Measurements from ENCODE around the gene RIOK1. TPM values are rescaled to one million over a fixed set of nuclear protein-coding genes. Genes with fewer than 3 reads are reported as not detected.

Gene RIOK1
- total and polyA plus RNA-seq, 2 of the 13 experiments (the other 11 are each of a cell fraction or from before 2014, with no cell fraction given): 9.4 to 37.8 TPM

DNA sequence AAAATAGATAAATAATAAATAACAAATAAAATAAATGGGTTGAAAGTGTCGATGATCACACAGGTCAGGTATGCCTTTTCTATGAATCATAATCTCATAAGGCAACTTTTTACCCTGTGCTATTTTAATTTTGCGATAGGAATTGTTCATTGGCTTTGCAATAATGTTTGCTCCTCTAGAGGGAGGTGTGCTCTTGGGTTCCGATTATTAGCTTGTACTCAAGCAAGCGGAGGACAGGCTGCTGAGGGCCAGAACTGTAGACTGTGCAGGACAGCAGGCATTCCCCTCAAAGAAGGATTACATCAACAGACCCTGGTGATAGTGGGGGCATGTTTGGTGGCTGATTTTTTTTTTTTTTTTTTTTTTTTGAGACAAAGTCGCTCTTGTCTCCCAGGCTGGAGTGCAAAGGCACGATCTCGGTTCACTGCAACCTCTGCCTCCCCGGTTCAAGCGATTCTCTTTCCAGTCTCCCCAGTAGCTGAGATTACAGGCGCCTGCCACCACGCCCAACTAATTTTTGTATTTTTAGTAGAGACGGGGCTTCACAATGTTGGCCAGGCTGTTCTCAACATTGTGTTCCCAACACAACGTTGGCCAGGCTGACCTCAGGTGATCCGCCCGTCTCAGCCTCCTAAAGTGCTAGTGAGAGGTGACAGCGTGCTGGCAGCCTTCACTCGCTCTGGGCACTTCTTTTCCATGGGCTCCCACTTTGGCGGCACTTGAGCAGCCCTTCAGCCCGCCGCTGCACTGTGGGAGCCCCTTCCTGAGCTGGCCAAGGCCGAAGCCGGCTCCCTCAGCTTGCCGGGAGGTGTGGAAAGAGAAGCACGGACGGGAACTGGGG is 35.6 kb downstream of the RIOK1 start (continued):
- TF ChIP-seq, protein P1, sequence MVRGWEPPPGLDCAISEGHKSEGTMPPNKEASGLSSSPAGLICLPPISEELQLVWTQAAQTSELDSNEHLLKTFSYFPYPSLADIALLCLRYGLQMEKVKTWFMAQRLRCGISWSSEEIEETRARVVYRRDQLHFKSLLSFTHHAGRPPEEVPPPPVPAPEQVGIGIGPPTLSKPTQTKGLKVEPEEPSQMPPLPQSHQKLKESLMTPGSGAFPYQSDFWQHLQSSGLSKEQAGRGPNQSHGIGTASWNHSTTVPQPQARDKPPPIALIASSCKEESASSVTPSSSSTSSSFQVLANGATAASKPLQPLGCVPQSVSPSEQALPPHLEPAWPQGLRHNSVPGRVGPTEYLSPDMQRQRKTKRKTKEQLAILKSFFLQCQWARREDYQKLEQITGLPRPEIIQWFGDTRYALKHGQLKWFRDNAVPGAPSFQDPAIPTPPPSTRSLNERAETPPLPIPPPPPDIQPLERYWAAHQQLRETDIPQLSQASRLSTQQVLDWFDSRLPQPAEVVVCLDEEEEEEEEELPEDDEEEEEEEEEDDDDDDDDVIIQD (CRISPR knock-in tag; IDR thresholded peaks at IDR 0.05; ENCODE audit: low read depth): peak; percentile 50; the same call in 1 of the 2 replicates
- TF ChIP-seq MIER2 (CRISPR knock-in tag; IDR thresholded peaks at IDR 0.05) (peak; percentile 10; the same call in 1 of the 2 replicates), SMARCC2 (IDR thresholded peaks at IDR 0.05) (no peak), GATAD1 (CRISPR knock-in tag; IDR thresholded peaks at IDR 0.05) (0 out of 2 replicates have a peak, but pooled peaks have one; percentile 19), ZBTB7A (CRISPR knock-in tag; IDR thresholded peaks at IDR 0.05) (no peak), ZNF746 (CRISPR knock-in tag; IDR thresholded peaks at IDR 0.05) (no peak), CEBPG (CRISPR knock-in tag; IDR thresholded peaks at IDR 0.05) (peak; percentile 51; the same call in 1 of the 2 replicates), ZNF264 (CRISPR knock-in tag; IDR thresholded peaks at IDR 0.05) (no peak), SIN3A (IDR thresholded peaks at IDR 0.05; ENCODE audit: borderline replicate concordance, low read depth, low read length) (no peak), THAP11 (CRISPR knock-in tag; IDR thresholded peaks at IDR 0.05) (0 out of 2 replicates have a peak, but pooled peaks have one; percentile 33), SMAD3 (CRISPR knock-in tag; IDR thresholded peaks at IDR 0.05) (peak; percentile 42; the same call in 1 of the 2 replicates), GATA4 (IDR thresholded peaks at IDR 0.05; ENCODE audit: borderline replicate concordance, low read depth) (no peak), KDM4B (CRISPR knock-in tag; IDR thresholded peaks at IDR 0.05) (no peak)
- TF ChIP-seq, protein P2, sequence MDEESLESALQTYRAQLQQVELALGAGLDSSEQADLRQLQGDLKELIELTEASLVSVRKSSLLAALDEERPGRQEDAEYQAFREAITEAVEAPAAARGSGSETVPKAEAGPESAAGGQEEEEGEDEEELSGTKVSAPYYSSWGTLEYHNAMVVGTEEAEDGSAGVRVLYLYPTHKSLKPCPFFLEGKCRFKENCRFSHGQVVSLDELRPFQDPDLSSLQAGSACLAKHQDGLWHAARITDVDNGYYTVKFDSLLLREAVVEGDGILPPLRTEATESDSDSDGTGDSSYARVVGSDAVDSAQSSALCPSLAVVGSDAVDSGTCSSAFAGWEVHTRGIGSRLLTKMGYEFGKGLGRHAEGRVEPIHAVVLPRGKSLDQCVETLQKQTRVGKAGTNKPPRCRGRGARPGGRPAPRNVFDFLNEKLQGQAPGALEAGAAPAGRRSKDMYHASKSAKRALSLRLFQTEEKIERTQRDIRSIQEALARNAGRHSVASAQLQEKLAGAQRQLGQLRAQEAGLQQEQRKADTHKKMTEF (CRISPR knock-in tag; IDR thresholded peaks at IDR 0.05): 0 out of 2 replicates have a peak, but pooled peaks have one; percentile 24
- TF ChIP-seq, protein P3, sequence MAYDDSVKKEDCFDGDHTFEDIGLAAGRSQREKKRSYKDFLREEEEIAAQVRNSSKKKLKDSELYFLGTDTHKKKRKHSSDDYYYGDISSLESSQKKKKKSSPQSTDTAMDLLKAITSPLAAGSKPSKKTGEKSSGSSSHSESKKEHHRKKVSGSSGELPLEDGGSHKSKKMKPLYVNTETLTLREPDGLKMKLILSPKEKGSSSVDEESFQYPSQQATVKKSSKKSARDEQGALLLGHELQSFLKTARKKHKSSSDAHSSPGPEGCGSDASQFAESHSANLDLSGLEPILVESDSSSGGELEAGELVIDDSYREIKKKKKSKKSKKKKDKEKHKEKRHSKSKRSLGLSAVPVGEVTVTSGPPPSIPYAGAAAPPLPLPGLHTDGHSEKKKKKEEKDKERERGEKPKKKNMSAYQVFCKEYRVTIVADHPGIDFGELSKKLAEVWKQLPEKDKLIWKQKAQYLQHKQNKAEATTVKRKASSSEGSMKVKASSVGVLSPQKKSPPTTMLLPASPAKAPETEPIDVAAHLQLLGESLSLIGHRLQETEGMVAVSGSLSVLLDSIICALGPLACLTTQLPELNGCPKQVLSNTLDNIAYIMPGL (CRISPR knock-in tag; IDR thresholded peaks at IDR 0.05; ENCODE audit: borderline replicate concordance in 1 of 2, low read depth in 1 of 2): peak in 1 of 2 experiments; percentile 85; a peak in 2 of 4 replicates
- TF ChIP-seq, protein P4, sequence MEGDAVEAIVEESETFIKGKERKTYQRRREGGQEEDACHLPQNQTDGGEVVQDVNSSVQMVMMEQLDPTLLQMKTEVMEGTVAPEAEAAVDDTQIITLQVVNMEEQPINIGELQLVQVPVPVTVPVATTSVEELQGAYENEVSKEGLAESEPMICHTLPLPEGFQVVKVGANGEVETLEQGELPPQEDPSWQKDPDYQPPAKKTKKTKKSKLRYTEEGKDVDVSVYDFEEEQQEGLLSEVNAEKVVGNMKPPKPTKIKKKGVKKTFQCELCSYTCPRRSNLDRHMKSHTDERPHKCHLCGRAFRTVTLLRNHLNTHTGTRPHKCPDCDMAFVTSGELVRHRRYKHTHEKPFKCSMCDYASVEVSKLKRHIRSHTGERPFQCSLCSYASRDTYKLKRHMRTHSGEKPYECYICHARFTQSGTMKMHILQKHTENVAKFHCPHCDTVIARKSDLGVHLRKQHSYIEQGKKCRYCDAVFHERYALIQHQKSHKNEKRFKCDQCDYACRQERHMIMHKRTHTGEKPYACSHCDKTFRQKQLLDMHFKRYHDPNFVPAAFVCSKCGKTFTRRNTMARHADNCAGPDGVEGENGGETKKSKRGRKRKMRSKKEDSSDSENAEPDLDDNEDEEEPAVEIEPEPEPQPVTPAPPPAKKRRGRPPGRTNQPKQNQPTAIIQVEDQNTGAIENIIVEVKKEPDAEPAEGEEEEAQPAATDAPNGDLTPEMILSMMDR (CRISPR knock-in tag; IDR thresholded peaks at IDR 0.05): peak; percentile 87
- TF ChIP-seq, protein P5, sequence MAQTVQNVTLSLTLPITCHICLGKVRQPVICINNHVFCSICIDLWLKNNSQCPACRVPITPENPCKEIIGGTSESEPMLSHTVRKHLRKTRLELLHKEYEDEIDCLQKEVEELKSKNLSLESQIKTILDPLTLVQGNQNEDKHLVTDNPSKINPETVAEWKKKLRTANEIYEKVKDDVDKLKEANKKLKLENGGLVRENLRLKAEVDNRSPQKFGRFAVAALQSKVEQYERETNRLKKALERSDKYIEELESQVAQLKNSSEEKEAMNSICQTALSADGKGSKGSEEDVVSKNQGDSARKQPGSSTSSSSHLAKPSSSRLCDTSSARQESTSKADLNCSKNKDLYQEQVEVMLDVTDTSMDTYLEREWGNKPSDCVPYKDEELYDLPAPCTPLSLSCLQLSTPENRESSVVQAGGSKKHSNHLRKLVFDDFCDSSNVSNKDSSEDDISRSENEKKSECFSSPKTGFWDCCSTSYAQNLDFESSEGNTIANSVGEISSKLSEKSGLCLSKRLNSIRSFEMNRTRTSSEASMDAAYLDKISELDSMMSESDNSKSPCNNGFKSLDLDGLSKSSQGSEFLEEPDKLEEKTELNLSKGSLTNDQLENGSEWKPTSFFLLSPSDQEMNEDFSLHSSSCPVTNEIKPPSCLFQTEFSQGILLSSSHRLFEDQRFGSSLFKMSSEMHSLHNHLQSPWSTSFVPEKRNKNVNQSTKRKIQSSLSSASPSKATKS (CRISPR knock-in tag; IDR thresholded peaks at IDR 0.05): no peak
- TF ChIP-seq, protein P6, sequence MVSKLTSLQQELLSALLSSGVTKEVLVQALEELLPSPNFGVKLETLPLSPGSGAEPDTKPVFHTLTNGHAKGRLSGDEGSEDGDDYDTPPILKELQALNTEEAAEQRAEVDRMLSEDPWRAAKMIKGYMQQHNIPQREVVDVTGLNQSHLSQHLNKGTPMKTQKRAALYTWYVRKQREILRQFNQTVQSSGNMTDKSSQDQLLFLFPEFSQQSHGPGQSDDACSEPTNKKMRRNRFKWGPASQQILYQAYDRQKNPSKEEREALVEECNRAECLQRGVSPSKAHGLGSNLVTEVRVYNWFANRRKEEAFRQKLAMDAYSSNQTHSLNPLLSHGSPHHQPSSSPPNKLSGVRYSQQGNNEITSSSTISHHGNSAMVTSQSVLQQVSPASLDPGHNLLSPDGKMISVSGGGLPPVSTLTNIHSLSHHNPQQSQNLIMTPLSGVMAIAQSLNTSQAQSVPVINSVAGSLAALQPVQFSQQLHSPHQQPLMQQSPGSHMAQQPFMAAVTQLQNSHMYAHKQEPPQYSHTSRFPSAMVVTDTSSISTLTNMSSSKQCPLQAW (CRISPR knock-in tag; IDR thresholded peaks at IDR 0.05): no peak

All from HepG2 (cell line).